Stomach (tissue), 9 donors: ENCODE measurements around the gene MBNL2. TPM values are rescaled to one million over a fixed set of nuclear protein-coding genes. Genes with fewer than 3 reads are reported as not detected.
A peak's percentile ranks its signal among the peaks of the same experiment; 100 is the strongest.

Experiments used
- DNase-seq, 2 donors: peaks; one replicate each; pipeline versions ENCODE4 v3.0.0 to v3.0.0-alpha.2; 2013 to 2019
- H3K27ac ChIP-seq, 5 donors: fragments of 200-600 bp in 4 of 5; sonication (generic) in 4 of 5; one replicate each; pipeline ENCODE4 v1.5.1; 2013 to 2019; ENCODE audit warnings: mild to moderate bottlenecking in 1 of 5, moderate library complexity in 1 of 5
- H3K27me3 ChIP-seq, 3 donors: fragments of 200-600 bp; sonication (generic); one replicate each; pipeline ENCODE4 v1.5.1; 2017 to 2019; ENCODE audit warnings: mixed run types in 1 of 3
- H3K36me3 ChIP-seq, 4 donors: fragments of 200-600 bp; sonication (generic); 1 replicate in 3 of 4; 2 replicates in 1 of 4; pipeline ENCODE4 v1.5.1; 2016 to 2019
- H3K4me1 ChIP-seq, 4 donors: fragments of 200-600 bp; sonication (generic); one replicate each; pipeline ENCODE4 v1.5.1; 2016 to 2019
- H3K4me3 ChIP-seq, 4 donors: fragments of 200-600 bp; sonication (generic) in 3 of 4; one replicate each; pipeline ENCODE4 v1.5.1; 2016 to 2019; ENCODE audit warnings: mild to moderate bottlenecking in 1 of 4
- H3K9me3 ChIP-seq, 4 donors: fragments of 200-600 bp; sonication (generic); one replicate each; pipeline ENCODE4 v1.5.1; 2016 to 2019
- CTCF ChIP-seq, 7 experiments: fragments of 450-650 bp in 4 of 7; fragments of 200-600 bp in 3 of 7; sonication (generic) in 3 of 7; IDR thresholded peaks; one replicate each; pipeline ENCODE4 v1.5.1; 2016 to 2019; ENCODE audit warnings: antibody characterized with exemption in 7 of 7, control low read depth in 2 of 7, mild to moderate bottlenecking in 1 of 7
- EP300 ChIP-seq: sonication (generic); formaldehyde crosslinking; IDR thresholded peaks from one replicate; pipeline ENCODE4 v1.6.1; 2017; ENCODE audit warnings: antibody characterized with exemption
- POLR2A ChIP-seq, 4 donors: fragments of 450-650 bp; IDR thresholded peaks; one replicate each; pipeline ENCODE4 v1.6.1; 2016; ENCODE audit warnings: antibody characterized with exemption in 4 of 4, control low read depth in 2 of 4, mild to moderate bottlenecking in 1 of 4, moderate library complexity in 1 of 4
- POLR2AphosphoS5 ChIP-seq, 3 donors: sonication (generic); formaldehyde crosslinking; IDR thresholded peaks; one replicate each; pipeline ENCODE4 v1.6.1; 2016; ENCODE audit warnings: antibody characterized with exemption in 3 of 3
- WGBS, 5 donors: extraction: QIAGEN DNeasy Blood & Tissue Kit in 3 of 5; methylation state at CpG; one replicate each; pipeline versions ENCODE4 v1.1.5 to v1.1.7; 2013 to 2018; 5-methylcytosine and 5-hydroxymethylcytosine counted together
- intact Hi-C: fragments of 100-400 bp; cut with DNase I; formaldehyde crosslinking; loops from one replicate; pipeline ENCODE4 v1.15.1; 2023; ENCODE audit warnings: low total_unique reads
- polyA plus RNA-seq, 3 donors: library from polyadenylated mRNA; stranded (reverse); fragments of 200-250 nt; gene quantifications; one replicate each; pipeline ENCODE4 v1.2.3, GENCODE V29; 2013
- total RNA-seq, 5 donors: library from RNA; depleted of rRNA; stranded (reverse); fragments of >200 nt; gene quantifications; one replicate each; pipeline versions ENCODE4 v1.1.0 to v1.2.3, GENCODE V29; 2014 to 2016
- donor health status: healthy with polysubstance abuse.
- donor health status: Bipolar disorder and iron deficiency.
- donor health status: healthy.

MBNL2 gene
- total and polyA plus RNA-seq, 8 donors, result 8.3 to 74.5 (median 25.6) TPM

- Histone ChIP-seq H3K36me3 (peaks cover 3 to 56% (median 30%) of the 10 kb centered on the region in 4 donors), H3K9me3 (no peaks in the 10 kb centered on the region), H3K4me3 (no peak overlapping the region), H3K4me1 (peaks cover 0 to 18% (median 2%) of the 10 kb centered on the region in 4 donors), H3K27me3 (no peaks in the 10 kb centered on the region), H3K27ac (peak overlapping the region in 2 of 5 donors; percentile 48 to 58)
- TF ChIP-seq CTCF (IDR thresholded peaks at IDR 0.05) (no peak), POLR2AphosphoS5 (IDR thresholded peaks at IDR 0.05) (no peak), POLR2A (IDR thresholded peaks at IDR 0.05) (no peak), EP300 (no peak)
- DNase-seq, result no peak
- WGBS, 5 donors, result 85 to 100% (median 94%) methylated on average over 1 of the region's 1 CpG
- intact Hi-C loops, result no loop called here
These were observed 165.8 kb downstream of the MBNL2 start for GRCh38 chr13:97387890-97388289.

DNA sequence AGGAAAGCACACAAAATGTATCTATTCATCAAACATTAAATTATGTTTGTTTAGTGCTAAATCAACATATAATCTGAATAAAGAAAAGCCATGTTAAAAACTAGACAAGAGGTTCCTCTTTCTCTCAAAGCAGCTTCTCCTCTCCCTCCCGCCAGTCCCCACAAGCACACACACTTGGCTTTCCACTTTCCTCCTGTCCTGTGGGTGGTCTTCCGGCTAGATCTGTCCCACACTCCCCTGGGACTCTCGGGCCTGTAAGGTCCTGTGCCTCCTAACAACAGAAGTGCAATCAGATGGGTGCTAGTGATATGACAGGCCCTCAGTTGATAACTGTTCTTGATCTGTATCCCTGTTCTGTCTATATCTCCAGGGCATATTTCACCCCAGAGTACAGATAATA lies 166.2 kb downstream of the MBNL2 start:
- no peaks in the 10 kb centered on the region for H3K9me3 ChIP-seq
- intact Hi-C loops, result no loop called here
- H3K27me3 ChIP-seq, result no peaks in the 10 kb centered on the region
- peaks cover 0 to 18% (median 2%) of the 10 kb centered on the region in 4 donors for H3K4me1 ChIP-seq
- peak overlapping the region in 2 of 5 donors; percentile 48 to 58 for H3K27ac ChIP-seq
- no peak for TF ChIP-seq EP300
- TF ChIP-seq POLR2AphosphoS5 (IDR thresholded peaks at IDR 0.05), result no peak
- no peak for TF ChIP-seq POLR2A (IDR thresholded peaks at IDR 0.05)
- TF ChIP-seq CTCF (IDR thresholded peaks at IDR 0.05), result no peak
- peaks cover 3 to 56% (median 29%) of the 10 kb centered on the region in 4 donors for H3K36me3 ChIP-seq
- 66 to 88% (median 78%) methylated on average over 3 of the region's 3 CpGs for WGBS, 5 donors
- no peak for DNase-seq
- no peak overlapping the region for H3K4me3 ChIP-seq

- DNase-seq, result no peak
- intact Hi-C loops, result no loop called here
- Histone ChIP-seq H3K36me3 (peaks cover 3 to 48% (median 18%) of the 10 kb centered on the region in 4 donors), H3K4me3 (no peak overlapping the region), H3K27ac (no peak overlapping the region), H3K9me3 (no peaks in the 10 kb centered on the region), H3K4me1 (peaks cover 0 to 18% (median 2%) of the 10 kb centered on the region in 4 donors), H3K27me3 (no peaks in the 10 kb centered on the region)
- TF ChIP-seq POLR2AphosphoS5 (IDR thresholded peaks at IDR 0.05), result no peak
- no peak for TF ChIP-seq EP300
- no peak for TF ChIP-seq CTCF (IDR thresholded peaks at IDR 0.05)
- no peak for TF ChIP-seq POLR2A (IDR thresholded peaks at IDR 0.05)
- 71 to 77% (median 73%) methylated on average over 3 of the region's 3 CpGs for WGBS, 5 donors
These were observed 168.9 kb downstream of the MBNL2 start for GRCh38 chr13:97390941-97391600.

GRCh38 chr13:97392020-97392419 lies 169.9 kb downstream of the MBNL2 start:
- H3K36me3 ChIP-seq, result peaks cover 3 to 41% (median 13%) of the 10 kb centered on the region in 4 donors
- DNase-seq, result no peak
- intact Hi-C loops, result no loop called here
- no peaks in the 10 kb centered on the region for H3K27me3 ChIP-seq
- WGBS, 5 donors, result 61 to 80% (median 72%) methylated on average over 1 of the region's 1 CpG
- TF ChIP-seq POLR2AphosphoS5 (IDR thresholded peaks at IDR 0.05) (no peak), CTCF (IDR thresholded peaks at IDR 0.05) (no peak), EP300 (no peak), POLR2A (IDR thresholded peaks at IDR 0.05) (no peak)
- peaks cover 0 to 18% (median 3%) of the 10 kb centered on the region in 4 donors for H3K4me1 ChIP-seq
- no peak overlapping the region for H3K27ac ChIP-seq
- H3K4me3 ChIP-seq, result no peak overlapping the region
- H3K9me3 ChIP-seq, result no peaks in the 10 kb centered on the region
